NCI-H1694 (cell line): ENCODE results near the gene SPECC1L.

Experiments used
- DNase-seq: peaks from one replicate; lab custom pipeline; 2025; lab: John Stamatoyannopoulos, UW

Gene SPECC1L

GRCh38 chr22:24442352-24442744, 171.7 kb downstream of the SPECC1L start:
- DNase-seq = no peak

- DNase-seq = no peak
Observed at GRCh38 chr22:24443668-24444067, 173.0 kb downstream of the SPECC1L start.

GRCh38 chr22:24444251-24444650, 173.6 kb downstream of the SPECC1L start:
- DNase-seq = no peak

- no peak for DNase-seq
Observed at GRCh38 chr22:24444729-24445466, 174.3 kb downstream of the SPECC1L start.

- no peak for DNase-seq
Observed at GRCh38 chr22:24445481-24446259, 175.0 kb downstream of the SPECC1L start.

GRCh38 chr22:24446260-24446611, 175.6 kb downstream of the SPECC1L start:
- no peak for DNase-seq

- DNase-seq = peak; percentile 43
Observed at GRCh38 chr22:24450610-24451009, 180.0 kb downstream of the SPECC1L start.

GRCh38 chr22:24451162-24451561, 180.5 kb downstream of the SPECC1L start:
- DNase-seq = no peak

- DNase-seq = no peak
Observed at GRCh38 chr22:24453853-24454252, 183.2 kb downstream of the SPECC1L start.

GRCh38 chr22:24455039-24455438, 184.4 kb downstream of the SPECC1L start:
- DNase-seq = no peak

- no peak for DNase-seq
Observed at GRCh38 chr22:24455751-24456426, 185.3 kb downstream of the SPECC1L start.

GRCh38 chr22:24457894-24458420, 187.3 kb downstream of the SPECC1L start:
- DNase-seq = no peak

GRCh38 chr22:24459911-24460310, 189.3 kb downstream of the SPECC1L start:
- DNase-seq = no peak

- DNase-seq = no peak
Observed at GRCh38 chr22:24460418-24461089, 189.9 kb downstream of the SPECC1L start.

GRCh38 chr22:24463071-24463760, 192.6 kb downstream of the SPECC1L start:
- DNase-seq = no peak

GRCh38 chr22:24465566-24465965, 194.9 kb downstream of the SPECC1L start:
- DNase-seq = no peak

GRCh38 chr22:24465975-24466374, 195.3 kb downstream of the SPECC1L start:
- no peak for DNase-seq

- DNase-seq = no peak
Observed at GRCh38 chr22:24466716-24467328, 196.2 kb downstream of the SPECC1L start.

- no peak for DNase-seq
Observed at GRCh38 chr22:24467340-24467739, 196.7 kb downstream of the SPECC1L start.
